Liver (tissue), 9 donors: ENCODE data around the gene G6PC1. TPM values are rescaled to one million over a fixed set of nuclear protein-coding genes. Genes with fewer than 3 reads are reported as not detected.

ENCODE experiments used
- DNase-seq: peaks from one replicate; pipeline ENCODE4 v3.0.0-alpha.2; 2017; ENCODE audit warnings: low spot score
- H3K27ac ChIP-seq, 2 donors: one replicate each; pipeline ENCODE4 v1.7.0; 2013; ENCODE audit warnings: inconsistent platforms in 2 of 2, low read length in 2 of 2, control low read depth in 1 of 2, low read depth in 1 of 2, mild to moderate bottlenecking in 1 of 2
- H3K27me3 ChIP-seq, 4 donors: one replicate each; pipeline versions ENCODE4 v1.6.1 to v1.7.0; 2013; ENCODE audit warnings: low read length in 3 of 4, inconsistent platforms in 1 of 4, mild to moderate bottlenecking in 1 of 4, moderate library complexity in 1 of 4; ENCODE audit not compliant: control insufficient read depth in 4 of 4, insufficient read depth in 4 of 4
- H3K36me3 ChIP-seq, 4 donors: one replicate each; pipeline versions ENCODE4 v1.6.1 to v1.7.0; 2013; ENCODE audit warnings: low read length in 3 of 4, mild to moderate bottlenecking in 3 of 4, low read depth in 1 of 4, moderate library complexity in 1 of 4; ENCODE audit not compliant: control insufficient read depth in 4 of 4, insufficient read depth in 3 of 4
- H3K4me1 ChIP-seq, 4 donors: one replicate each; pipeline versions ENCODE4 v1.6.1 to v1.7.0; 2013; ENCODE audit warnings: low read length in 3 of 4, mild to moderate bottlenecking in 3 of 4, moderate library complexity in 1 of 4; ENCODE audit not compliant: control insufficient read depth in 4 of 4, insufficient read depth in 4 of 4
- H3K4me3 ChIP-seq, 3 donors: one replicate each; pipeline versions ENCODE4 v1.6.1 to v1.7.0; 2013; ENCODE audit warnings: low read length in 3 of 3, control low read depth in 1 of 3, low read depth in 1 of 3, mild to moderate bottlenecking in 1 of 3
- H3K9ac ChIP-seq, 2 donors: one replicate each; pipeline ENCODE4 v1.7.0; 2013; ENCODE audit warnings: low read length in 2 of 2, mild to moderate bottlenecking in 2 of 2, moderate library complexity in 2 of 2, control low read depth in 1 of 2, low read depth in 1 of 2
- H3K9me3 ChIP-seq, 4 donors: one replicate each; pipeline versions ENCODE4 v1.6.1 to v1.7.0; 2013; ENCODE audit warnings: low read length in 3 of 4; ENCODE audit not compliant: control insufficient read depth in 4 of 4
- ATF3 ChIP-seq: IDR thresholded peaks from 2 replicates; pipeline ENCODE4 v1.6.1; 2016; ENCODE audit warnings: antibody characterized with exemption
- CTCF ChIP-seq: fragments of 150-350 bp; IDR thresholded peaks from 2 replicates; pipeline ENCODE4 v1.5.1; 2017; ENCODE audit warnings: improper control_type of control experiment, low read depth, low read length; ENCODE audit not compliant: missing input control
- EGR1 ChIP-seq, 2 donors: IDR thresholded peaks; 2 replicates each; pipeline ENCODE4 v1.6.1; 2016 to 2018; ENCODE audit warnings: antibody characterized with exemption in 2 of 2, low read depth in 2 of 2
- FOXA1 ChIP-seq: IDR thresholded peaks from 2 replicates; pipeline ENCODE4 v1.6.1; 2016; ENCODE audit warnings: antibody characterized with exemption
- FOXA2 ChIP-seq: IDR thresholded peaks from 2 replicates; pipeline ENCODE4 v1.6.1; 2016; ENCODE audit warnings: antibody characterized with exemption
- GABPA ChIP-seq, 2 donors: IDR thresholded peaks in 1 of 2; conservative IDR thresholded peaks in 1 of 2; 2 replicates each; pipeline ENCODE4 v1.6.1; 2016; ENCODE audit warnings: antibody characterized with exemption in 2 of 2, mild to moderate bottlenecking in 1 of 2, moderate library complexity in 1 of 2
- HNF4A ChIP-seq, 2 donors: conservative IDR thresholded peaks; 2 replicates each; pipeline ENCODE4 v1.6.1; 2016; ENCODE audit warnings: antibody characterized with exemption in 2 of 2, mild to moderate bottlenecking in 2 of 2
- HNF4G ChIP-seq: IDR thresholded peaks from 2 replicates; pipeline ENCODE4 v1.6.1; 2016; ENCODE audit warnings: antibody characterized with exemption
- JUND ChIP-seq, 2 donors: IDR thresholded peaks; 2 replicates each; pipeline ENCODE4 v1.6.1; 2016; ENCODE audit warnings: antibody characterized with exemption in 2 of 2
- RAD21 ChIP-seq, 2 donors: IDR thresholded peaks; 2 replicates each; pipeline ENCODE4 v1.6.1; 2016; ENCODE audit warnings: antibody characterized with exemption in 2 of 2, mild to moderate bottlenecking in 2 of 2
- RXRA ChIP-seq, 2 donors: IDR thresholded peaks; 2 replicates each; pipeline ENCODE4 v1.6.1; 2017 to 2018; ENCODE audit warnings: antibody characterized with exemption in 2 of 2, mild to moderate bottlenecking in 1 of 2
- SP1 ChIP-seq: IDR thresholded peaks from 2 replicates; pipeline ENCODE4 v1.6.1; 2018; ENCODE audit warnings: antibody characterized with exemption, mild to moderate bottlenecking
- TAF1 ChIP-seq: conservative IDR thresholded peaks from 2 replicates; pipeline ENCODE4 v1.6.1; 2016; ENCODE audit warnings: antibody characterized with exemption, mild to moderate bottlenecking
- YY1 ChIP-seq: IDR thresholded peaks from 2 replicates; pipeline ENCODE4 v1.6.1; 2016; ENCODE audit warnings: antibody characterized with exemption, mild to moderate bottlenecking
- ZBTB33 ChIP-seq: IDR thresholded peaks from 2 replicates; pipeline ENCODE4 v1.6.1; 2016; ENCODE audit warnings: antibody characterized with exemption
- WGBS: extraction: QIAGEN DNeasy Blood & Tissue Kit; methylation state at CpG from one replicate; pipeline ENCODE4 v1.1.7; 2013; 5-methylcytosine and 5-hydroxymethylcytosine counted together
- polyA plus RNA-seq, 2 donors: library from polyadenylated mRNA; stranded (reverse) in 1 of 2; unstranded in 1 of 2; fragments of 200-250 nt in 1 of 2; fragments of >200 nt in 1 of 2; fragmentation: Nextera tagmentation in 1 of 2; extraction: Ambion mirVana in 1 of 2; gene quantifications; one replicate each; pipeline versions ENCODE4 v1.2.1 to v1.2.3, GENCODE V29; 2013 to 2015
- total RNA-seq, 2 donors: library from RNA; depleted of rRNA; stranded (reverse); fragments of >200 nt; gene quantifications; one replicate each; pipeline ENCODE4 v1.2.3, GENCODE V29; 2014
- donor health status: healthy.
- donor health status: healthy.
- donor health status: healthy.
- donor health status: healthy.
- donor health status: healthy.

Gene G6PC1
- total and polyA plus RNA-seq, 4 donors = 23.8 to 271 (median 114) TPM

- no peak overlapping the region for H3K4me3 ChIP-seq
- H3K36me3 ChIP-seq = no peaks in the 10 kb centered on the region
- no peaks in the 10 kb centered on the region for H3K9me3 ChIP-seq
- no peaks in the 10 kb centered on the region for H3K27me3 ChIP-seq
- DNase-seq = no peak
- no peak overlapping the region for H3K27ac ChIP-seq
- WGBS = 41% methylated on average over 9 of the region's 9 CpGs
- H3K4me1 ChIP-seq = no peaks in the 10 kb centered on the region
- no peak overlapping the region for H3K9ac ChIP-seq
- TF ChIP-seq RAD21 (IDR thresholded peaks at IDR 0.05) (peak; percentile 91 to 92), CTCF (peak; percentile 66), ZBTB33 (no peak), YY1 (no peak)
These were observed 37.4 kb downstream of the G6PC1 start for GRCh38 chr17:42937712-42938596.

- no peak for TF ChIP-seq RXRA (IDR thresholded peaks at IDR 0.05)
- no peak for TF ChIP-seq HNF4A (conservative IDR thresholded peaks at IDR 0.05)
- TF ChIP-seq FOXA2 = no peak
- no peak for TF ChIP-seq HNF4G
- no peak for TF ChIP-seq SP1
- TF ChIP-seq TAF1 = no peak
- H3K4me3 ChIP-seq = no peak overlapping the region
- H3K9me3 ChIP-seq = no peaks in the 10 kb centered on the region
- no peak overlapping the region for H3K27ac ChIP-seq
- peaks cover 0 to 4% (median 2%) of the 10 kb centered on the region in 4 donors for H3K36me3 ChIP-seq
- no peak overlapping the region for H3K9ac ChIP-seq
- H3K27me3 ChIP-seq = no peaks in the 10 kb centered on the region
- 53% methylated on average over 3 of the region's 3 CpGs for WGBS
- H3K4me1 ChIP-seq = no peaks in the 10 kb centered on the region
- DNase-seq = no peak
These were observed 43.6 kb downstream of the G6PC1 start for GRCh38 chr17:42944211-42944610.

- Histone ChIP-seq H3K27me3 (no peaks in the 10 kb centered on the region), H3K27ac (no peak overlapping the region), H3K9me3 (no peaks in the 10 kb centered on the region), H3K36me3 (peaks cover 2 to 24% (median 19%) of the 10 kb centered on the region in 4 donors), H3K4me1 (no peaks in the 10 kb centered on the region), H3K9ac (no peak overlapping the region), H3K4me3 (no peak overlapping the region)
- DNase-seq = no peak
- TF ChIP-seq JUND (IDR thresholded peaks at IDR 0.05) (no peak), HNF4G (no peak), CTCF (no peak), GABPA (IDR thresholded peaks at IDR 0.05 in 1 of 2, conservative IDR thresholded peaks at IDR 0.05 in 1 of 2) (no peak), HNF4A (conservative IDR thresholded peaks at IDR 0.05) (no peak), YY1 (no peak), TAF1 (no peak), RXRA (IDR thresholded peaks at IDR 0.05) (no peak), ZBTB33 (no peak), ATF3 (no peak), RAD21 (IDR thresholded peaks at IDR 0.05) (no peak), FOXA2 (no peak), FOXA1 (no peak), EGR1 (IDR thresholded peaks at IDR 0.05; ENCODE audit: low read depth in 2 of 2) (no peak)
- 93% methylated on average over 1 of the region's 1 CpG for WGBS
These were observed 46.2 kb downstream of the G6PC1 start for GRCh38 chr17:42946812-42947211.
